ENCODE measurements around the gene CIC. TPM values are rescaled to one million over a fixed set of nuclear protein-coding genes. Genes with fewer than 3 reads are reported as not detected.

Gene CIC
- total and polyA plus RNA-seq, 2 of the 13 experiments (the other 11 are each of a cell fraction or from before 2014, with no cell fraction given), result 5.9 to 8.0 TPM

GRCh38 chr19:42281146-42281826, 12.2 kb downstream of the CIC start (continued):
- no peak for TF ChIP-seq SRSF9 (IDR thresholded peaks at IDR 0.05; ENCODE audit: borderline replicate concordance, insufficient read depth, low read depth, low read length, poor library complexity, severe bottlenecking)
- no peak for TF ChIP-seq ZNF121 (CRISPR knock-in tag; IDR thresholded peaks at IDR 0.05)
- no peak for TF ChIP-seq HMG20B (CRISPR knock-in tag; conservative IDR thresholded peaks at IDR 0.05)
- 0 out of 2 replicates have a peak, but pooled peaks have one; percentile 38 for TF ChIP-seq ZBTB2 (CRISPR knock-in tag; IDR thresholded peaks at IDR 0.05; ENCODE audit: low read depth)
- TF ChIP-seq MEF2D (CRISPR knock-in tag; IDR thresholded peaks at IDR 0.05), result no peak
- TF ChIP-seq GATAD1 (CRISPR knock-in tag; IDR thresholded peaks at IDR 0.05), result no peak
- no peak for TF ChIP-seq ZNF17 (CRISPR knock-in tag; IDR thresholded peaks at IDR 0.05)
- no peak for TF ChIP-seq TFDP1 (CRISPR knock-in tag; IDR thresholded peaks at IDR 0.05; ENCODE audit: borderline replicate concordance)
- no peak for TF ChIP-seq HOXA3 (CRISPR knock-in tag; IDR thresholded peaks at IDR 0.05)
- TF ChIP-seq ZNF367 (CRISPR knock-in tag; IDR thresholded peaks at IDR 0.05; ENCODE audit: borderline replicate concordance), result no peak
- no peak for TF ChIP-seq ZNF124 (CRISPR knock-in tag; IDR thresholded peaks at IDR 0.05)
- TF ChIP-seq ZBTB14 (CRISPR knock-in tag; IDR thresholded peaks at IDR 0.05), result peak; percentile 38; the same call in 1 of the 2 replicates
- TF ChIP-seq EED (CRISPR knock-in tag; IDR thresholded peaks at IDR 0.05), result no peak
- TF ChIP-seq LBX2 (CRISPR knock-in tag; IDR thresholded peaks at IDR 0.05; ENCODE audit: borderline replicate concordance), result 0 out of 2 replicates have a peak, but pooled peaks have one; percentile 36
- TF ChIP-seq SMC3 (IDR thresholded peaks at IDR 0.05; ENCODE audit: low read length), result no peak
- no peak for TF ChIP-seq FOSL2 (CRISPR knock-in tag; IDR thresholded peaks at IDR 0.05)
- TF ChIP-seq HIVEP1 (CRISPR knock-in tag; IDR thresholded peaks at IDR 0.05), result no peak
- TF ChIP-seq KLF12 (CRISPR knock-in tag; IDR thresholded peaks at IDR 0.05; ENCODE audit: borderline replicate concordance), result no peak
- no peak for TF ChIP-seq ZNF567 (CRISPR knock-in tag; IDR thresholded peaks at IDR 0.05; ENCODE audit: borderline replicate concordance)
- no peak for TF ChIP-seq ZNF713 (CRISPR knock-in tag; IDR thresholded peaks at IDR 0.05)
- no peak for TF ChIP-seq CTCF (CRISPR knock-in tag; IDR thresholded peaks at IDR 0.05)
- TF ChIP-seq ZNF766 (CRISPR knock-in tag; IDR thresholded peaks at IDR 0.05; ENCODE audit: borderline replicate concordance), result no peak
- no peak for TF ChIP-seq MAFG (CRISPR knock-in tag; IDR thresholded peaks at IDR 0.05)
